B cell (primary cell): ENCODE data around the gene CACNA1H. TPM values are rescaled to one million over a fixed set of nuclear protein-coding genes. Genes with fewer than 3 reads are reported as not detected.

Experiments used
- ATAC-seq: fragments of 200-7000 bp; cut with Tn5 transposase; one replicate; pipeline ENCODE4 v1.10.0; 2021; ENCODE audit warnings: low read depth, mild to moderate bottlenecking, moderate number of reproducible peaks, moderate library complexity
- CTCF ChIA-PET: fragments of 350-600 bp; sonication (Branson Sonifier 250); formaldehyde crosslinking; loops from one replicate; lab custom pipeline; 2021; ENCODE audit warnings: antibody characterized with exemption, inconsistent platforms; lab: Charles Lee
- POLR2A ChIA-PET: fragments of 350-600 bp; sonication (Branson Sonifier 250); formaldehyde crosslinking; loops from one replicate; lab custom pipeline; 2021; ENCODE audit warnings: antibody characterized with exemption; lab: Charles Lee
- DNase-seq: peaks from one replicate; pipeline ENCODE4 v3.0.0; 2013
- H2AFZ ChIP-seq: 2 replicates; pipeline ENCODE4 v1.6.1; 2012; ENCODE audit warnings: mild to moderate bottlenecking, low read depth, low read length; ENCODE audit not compliant: insufficient read depth, poor library complexity, severe bottlenecking
- H3K27ac ChIP-seq, 2 donors: 1 replicate in 1 of 2; 2 replicates in 1 of 2; pipeline ENCODE4 v1.5.1; 2012 to 2013; ENCODE audit warnings: low read length in 2 of 2, mild to moderate bottlenecking in 2 of 2, moderate library complexity in 1 of 2
- H3K27me3 ChIP-seq, 4 experiments: fragments of 200-600 bp in 1 of 4; sonication (generic) in 1 of 4; replicated peaks in 1 of 4; 1 replicate in 2 of 4; 2 replicates in 2 of 4; pipeline versions ENCODE4 v1.6.1 to v1.7.0; 2013 to 2016; ENCODE audit warnings: low read length in 3 of 4, mild to moderate bottlenecking in 2 of 4, mixed read lengths in 1 of 4, moderate library complexity in 1 of 4; ENCODE audit not compliant: insufficient read depth in 4 of 4, control insufficient read depth in 3 of 4; ENCODE audit errors: control extremely low read depth in 1 of 4
- H3K36me3 ChIP-seq, 2 experiments: replicated peaks in 1 of 2; 1 replicate in 1 of 2; 2 replicates in 1 of 2; pipeline versions ENCODE4 v1.6.1 to v1.7.1; 2013; ENCODE audit warnings: low read length in 1 of 2; ENCODE audit not compliant: insufficient read depth in 2 of 2, control insufficient read depth in 1 of 2; ENCODE audit errors: control extremely low read depth in 1 of 2, extremely low read depth in 1 of 2
- H3K4me1 ChIP-seq, 2 donors: fragments of 200-600 bp in 1 of 2; sonication (generic) in 1 of 2; 1 replicate in 1 of 2; 2 replicates in 1 of 2; pipeline versions ENCODE4 v1.5.1 to v1.6.1; 2013 to 2017; ENCODE audit warnings: low read length in 2 of 2; ENCODE audit not compliant: control insufficient read depth in 2 of 2, insufficient read depth in 2 of 2
- H3K4me2 ChIP-seq: replicated peaks from 2 replicates; pipeline ENCODE3; 2012; ENCODE audit warnings: mild to moderate bottlenecking, low read depth, low read length; ENCODE audit not compliant: poor library complexity, severe bottlenecking
- H3K4me3 ChIP-seq, 5 experiments: fragments of 200-600 bp in 1 of 5; sonication (generic) in 1 of 5; 1 replicate in 3 of 5; 2 replicates in 2 of 5; pipeline versions ENCODE4 v1.5.1 to v1.7.0; 2011 to 2016; ENCODE audit warnings: low read length in 4 of 5, mild to moderate bottlenecking in 4 of 5, low read depth in 2 of 5, control low read depth in 1 of 5, moderate library complexity in 1 of 5; ENCODE audit not compliant: insufficient read depth in 1 of 5; ENCODE audit errors: control extremely low read depth in 1 of 5, extremely low read depth in 1 of 5
- H3K79me2 ChIP-seq: fragments of 200-600 bp; sonication (generic); one replicate; pipeline ENCODE4 v1.6.0; 2016; ENCODE audit warnings: low read length; ENCODE audit not compliant: control insufficient read depth, insufficient read depth
- H3K9ac ChIP-seq: fragments of 200-600 bp; sonication (generic); 2 replicates; pipeline ENCODE4 v1.6.1; 2017; ENCODE audit warnings: mild to moderate bottlenecking, low read length, moderate library complexity
- H3K9me3 ChIP-seq, 3 donors: one replicate each; pipeline versions ENCODE4 v1.6.1 to v1.7.1; 2013; ENCODE audit warnings: low read length in 2 of 3; ENCODE audit not compliant: control insufficient read depth in 2 of 3, insufficient read depth in 1 of 3; ENCODE audit errors: control extremely low read depth in 1 of 3
- H4K20me1 ChIP-seq: 2 replicates; pipeline ENCODE4 v1.6.0; 2012; ENCODE audit warnings: mild to moderate bottlenecking, low read length; ENCODE audit not compliant: insufficient read depth, control insufficient read depth, poor library complexity, severe bottlenecking
- H3K27ac Mint-ChIP-seq: one replicate; pipeline ENCODE4 v1.8.0; 2021; ENCODE audit warnings: mixed read lengths
- H3K27me3 Mint-ChIP-seq: one replicate; pipeline ENCODE4 v1.8.0; 2021; ENCODE audit warnings: mixed read lengths
- H3K4me1 Mint-ChIP-seq: one replicate; pipeline ENCODE4 v1.8.0; 2021; ENCODE audit warnings: mixed read lengths
- H3K4me3 Mint-ChIP-seq: one replicate; pipeline ENCODE4 v1.8.0; 2021; ENCODE audit warnings: mixed read lengths
- H3K9me3 Mint-ChIP-seq: one replicate; pipeline ENCODE4 v1.8.0; 2022; ENCODE audit warnings: mixed read lengths; ENCODE audit not compliant: insufficient read depth
- CTCF ChIP-seq: fragments of 200-600 bp; IDR thresholded peaks from one replicate; pipeline ENCODE4 v1.8.0; 2022; ENCODE audit warnings: antibody characterized with exemption, mild to moderate bottlenecking
- EZH2 ChIP-seq: IDR thresholded peaks from 2 replicates; pipeline ENCODE4 v1.6.1; 2012; ENCODE audit warnings: borderline replicate concordance, low read depth, mild to moderate bottlenecking, moderate library complexity, low read length; ENCODE audit not compliant: insufficient read depth, poor library complexity, severe bottlenecking
- WGBS: methylation state at CpG from one replicate; pipeline ENCODE4 v1.1.5; 2013; ENCODE audit warnings: missing lambda C conversion rate; ENCODE audit not compliant: insufficient coverage; 5-methylcytosine and 5-hydroxymethylcytosine counted together
- intact Hi-C: fragments of 100-400 bp; cut with micrococcal nuclease; formaldehyde crosslinking; loops from one replicate; pipeline ENCODE4 v1.10.0; 2022
- polyA plus RNA-seq: library from polyadenylated mRNA; depleted of rRNA; stranded (reverse); fragments of >200 nt; gene quantifications from 2 replicates; pipeline ENCODE4 v1.2.3, GENCODE V29; 2012
- total RNA-seq, 2 donors: library from RNA; stranded (reverse); fragments of 120-200 nt in 1 of 2; gene quantifications; 1 replicate in 1 of 2; 2 replicates in 1 of 2; pipeline versions ENCODE4 v1.2.3 to v1.2.4, GENCODE V29; 2013 to 2022

CACNA1H gene
- total and polyA plus RNA-seq, 2 donors (not counting 1 experiment from before 2014, with no cell fraction given): 0.05 to 0.10 TPM

- intact Hi-C loops: no loop called here
- no peaks in the 10 kb centered on the region for H3K36me3 ChIP-seq
- H3K27me3 Mint-ChIP-seq: no peaks in the 10 kb centered on the region
- ChIA-PET CTCF (no interaction called here), POLR2A (no interaction called here)
- no peak for DNase-seq
- no peaks in the 10 kb centered on the region for H4K20me1 ChIP-seq
- H3K9ac ChIP-seq: no peak overlapping the region
- H3K4me1 ChIP-seq: no peaks in the 10 kb centered on the region
- H3K9me3 Mint-ChIP-seq: no peaks in the 10 kb centered on the region
- H3K4me3 Mint-ChIP-seq: no peak overlapping the region
- WGBS: 90% methylated on average over 14 of the region's 14 CpGs
- no peaks in the 10 kb centered on the region for H3K9me3 ChIP-seq
- ATAC-seq: no peak
- no peak overlapping the region for H2AFZ ChIP-seq
- peaks cover 0 to 3% (median 0%) of the 10 kb centered on the region in 4 experiments for H3K27me3 ChIP-seq
- H3K79me2 ChIP-seq: no peaks in the 10 kb centered on the region
- no peak overlapping the region for H3K4me3 ChIP-seq
- no peak overlapping the region for H3K4me2 ChIP-seq
- H3K27ac Mint-ChIP-seq: no peak overlapping the region
- no peaks in the 10 kb centered on the region for H3K4me1 Mint-ChIP-seq
- TF ChIP-seq CTCF: no peak
- no peak overlapping the region for H3K27ac ChIP-seq
Measured at GRCh38 chr16:1164382-1164781, 11.5 kb downstream of the CACNA1H start.

DNA sequence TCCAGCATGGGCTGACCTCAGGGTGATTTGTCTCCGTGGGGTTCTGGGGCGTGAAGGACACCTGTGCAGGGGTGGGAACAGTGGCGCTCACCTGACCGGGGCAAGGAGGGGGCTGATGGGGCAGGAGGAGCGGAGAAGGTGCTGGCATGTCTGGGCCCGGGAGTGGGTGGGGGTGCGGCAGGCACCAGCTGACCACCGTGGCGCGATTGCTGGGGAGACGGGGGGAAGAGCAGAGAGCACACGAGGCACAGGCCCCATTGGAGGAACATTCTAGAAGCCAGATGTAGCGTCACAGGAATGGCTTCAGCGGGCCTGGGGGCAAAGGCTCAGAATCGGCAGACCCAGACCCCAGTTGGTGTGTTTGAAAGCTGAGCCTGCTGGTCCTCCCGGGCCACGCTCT lies 12.1 kb downstream of the CACNA1H start:
- no peak for TF ChIP-seq EZH2
- no peak for TF ChIP-seq CTCF
- Histone ChIP-seq H3K27me3 (peaks cover 0 to 1% (median 0%) of the 10 kb centered on the region in 4 experiments), H3K9ac (no peak overlapping the region), H3K27ac (no peak overlapping the region), H3K36me3 (no peaks in the 10 kb centered on the region), H3K4me2 (no peak overlapping the region), H3K9me3 (no peaks in the 10 kb centered on the region), H4K20me1 (no peaks in the 10 kb centered on the region), H2AFZ (no peak overlapping the region), H3K4me1 (no peaks in the 10 kb centered on the region), H3K79me2 (no peaks in the 10 kb centered on the region), H3K4me3 (no peak overlapping the region)
- DNase-seq (no peak), ATAC-seq (no peak)
- POLR2A ChIA-PET: no interaction called here
- Mint-ChIP-seq H3K27me3 (no peaks in the 10 kb centered on the region), H3K4me3 (no peak overlapping the region), H3K27ac (no peak overlapping the region), H3K9me3 (no peaks in the 10 kb centered on the region), H3K4me1 (no peaks in the 10 kb centered on the region)
- intact Hi-C loops: no loop called here
- 88% methylated on average over 17 of the region's 17 CpGs for WGBS
- CTCF ChIA-PET: no interaction called here
